ENCODE measurements around the gene NXNL1. TPM values are rescaled to one million over a fixed set of nuclear protein-coding genes. Genes with fewer than 3 reads are reported as not detected.

NXNL1 gene
- total RNA-seq, 1 donor from 2014 or later: not detected

DNA sequence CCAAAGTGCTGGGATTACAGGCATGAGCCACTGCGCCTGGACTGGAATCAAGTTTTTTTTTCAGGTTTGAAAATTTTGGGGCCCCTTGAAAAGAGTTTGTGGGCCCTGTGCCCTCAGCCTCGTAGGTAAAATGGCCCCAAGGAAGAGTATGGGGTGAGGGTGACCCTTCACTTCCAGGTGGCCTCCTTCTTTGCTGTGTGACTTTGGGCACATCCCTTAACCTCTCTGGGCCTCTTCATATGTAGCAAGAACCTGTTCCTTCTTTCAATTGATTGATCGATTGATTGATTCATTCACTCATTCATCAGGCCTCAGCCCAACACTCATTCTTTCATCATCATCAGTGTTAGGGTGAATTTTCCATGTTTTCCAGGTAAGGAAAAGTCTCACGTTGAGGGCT lies 8.9 kb downstream of the NXNL1 start:
- H3K4me1 Mint-ChIP-seq (ENCODE audit: low read depth): peaks cover 7% of the 10 kb centered on the region
- no peaks in the 10 kb centered on the region for H3K9me3 Mint-ChIP-seq (ENCODE audit: low read depth)
- no peaks in the 10 kb centered on the region for H3K36me3 Mint-ChIP-seq (ENCODE audit: low read depth)
- no peak for DNase-seq (ENCODE audit: low spot score)
- TF ChIP-seq, protein P1, sequence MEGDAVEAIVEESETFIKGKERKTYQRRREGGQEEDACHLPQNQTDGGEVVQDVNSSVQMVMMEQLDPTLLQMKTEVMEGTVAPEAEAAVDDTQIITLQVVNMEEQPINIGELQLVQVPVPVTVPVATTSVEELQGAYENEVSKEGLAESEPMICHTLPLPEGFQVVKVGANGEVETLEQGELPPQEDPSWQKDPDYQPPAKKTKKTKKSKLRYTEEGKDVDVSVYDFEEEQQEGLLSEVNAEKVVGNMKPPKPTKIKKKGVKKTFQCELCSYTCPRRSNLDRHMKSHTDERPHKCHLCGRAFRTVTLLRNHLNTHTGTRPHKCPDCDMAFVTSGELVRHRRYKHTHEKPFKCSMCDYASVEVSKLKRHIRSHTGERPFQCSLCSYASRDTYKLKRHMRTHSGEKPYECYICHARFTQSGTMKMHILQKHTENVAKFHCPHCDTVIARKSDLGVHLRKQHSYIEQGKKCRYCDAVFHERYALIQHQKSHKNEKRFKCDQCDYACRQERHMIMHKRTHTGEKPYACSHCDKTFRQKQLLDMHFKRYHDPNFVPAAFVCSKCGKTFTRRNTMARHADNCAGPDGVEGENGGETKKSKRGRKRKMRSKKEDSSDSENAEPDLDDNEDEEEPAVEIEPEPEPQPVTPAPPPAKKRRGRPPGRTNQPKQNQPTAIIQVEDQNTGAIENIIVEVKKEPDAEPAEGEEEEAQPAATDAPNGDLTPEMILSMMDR (IDR thresholded peaks at IDR 0.05): no peak
- no peak overlapping the region for H3K27ac Mint-ChIP-seq (ENCODE audit: unreplicated experiment)
- no peak overlapping the region for H3K4me3 Mint-ChIP-seq (ENCODE audit: unreplicated experiment)
- peaks cover 32% of the 10 kb centered on the region for H3K27me3 Mint-ChIP-seq (ENCODE audit: low read depth)

DNA sequence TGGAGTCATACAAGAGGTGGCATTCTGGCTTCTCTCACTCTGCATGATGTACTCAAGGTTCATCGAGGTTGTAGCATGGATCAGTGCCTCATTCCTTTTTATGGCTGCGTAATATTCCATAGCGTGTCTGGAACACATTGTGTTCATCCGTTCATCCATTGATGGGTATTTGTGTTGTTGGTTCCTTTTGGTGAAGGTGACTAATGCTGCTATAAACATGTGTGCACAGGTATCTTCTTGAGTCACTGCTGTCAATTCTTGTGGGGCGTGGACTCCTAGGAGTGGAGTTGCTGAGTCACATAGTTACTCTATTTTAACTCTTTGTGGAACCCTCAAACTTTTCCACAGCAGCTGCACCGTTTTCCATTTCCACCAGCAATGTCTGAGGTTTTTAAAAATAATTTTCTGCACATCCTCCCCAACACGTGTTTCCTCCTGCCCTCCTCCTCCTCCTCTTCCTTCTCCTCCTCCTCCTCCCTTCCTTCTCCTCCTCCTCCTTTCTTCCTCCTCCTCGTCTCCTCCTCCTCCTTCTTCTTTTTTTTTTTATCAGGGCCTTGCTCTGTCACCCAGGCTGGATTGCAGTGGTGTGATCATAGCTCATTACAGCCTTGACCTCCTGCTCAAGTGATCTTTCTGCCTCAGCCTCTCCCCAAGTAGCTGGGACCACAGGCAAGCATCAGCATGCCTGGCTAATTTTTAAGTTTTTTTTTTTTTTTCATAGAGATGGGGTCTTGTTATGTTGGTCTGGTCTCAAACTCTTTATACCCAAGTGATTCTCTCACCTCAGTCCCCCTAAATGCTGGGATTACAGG lies 10.3 kb downstream of the NXNL1 start:
- TF ChIP-seq, protein P1 (IDR thresholded peaks at IDR 0.05): no peak
- Mint-ChIP-seq H3K36me3 (ENCODE audit: low read depth) (no peaks in the 10 kb centered on the region), H3K9me3 (ENCODE audit: low read depth) (no peaks in the 10 kb centered on the region), H3K27ac (ENCODE audit: unreplicated experiment) (no peak overlapping the region), H3K4me3 (ENCODE audit: unreplicated experiment) (no peak overlapping the region), H3K4me1 (ENCODE audit: low read depth) (peaks cover 7% of the 10 kb centered on the region), H3K27me3 (ENCODE audit: low read depth) (peaks cover 29% of the 10 kb centered on the region)
- DNase-seq (ENCODE audit: low spot score): no peak

DNA sequence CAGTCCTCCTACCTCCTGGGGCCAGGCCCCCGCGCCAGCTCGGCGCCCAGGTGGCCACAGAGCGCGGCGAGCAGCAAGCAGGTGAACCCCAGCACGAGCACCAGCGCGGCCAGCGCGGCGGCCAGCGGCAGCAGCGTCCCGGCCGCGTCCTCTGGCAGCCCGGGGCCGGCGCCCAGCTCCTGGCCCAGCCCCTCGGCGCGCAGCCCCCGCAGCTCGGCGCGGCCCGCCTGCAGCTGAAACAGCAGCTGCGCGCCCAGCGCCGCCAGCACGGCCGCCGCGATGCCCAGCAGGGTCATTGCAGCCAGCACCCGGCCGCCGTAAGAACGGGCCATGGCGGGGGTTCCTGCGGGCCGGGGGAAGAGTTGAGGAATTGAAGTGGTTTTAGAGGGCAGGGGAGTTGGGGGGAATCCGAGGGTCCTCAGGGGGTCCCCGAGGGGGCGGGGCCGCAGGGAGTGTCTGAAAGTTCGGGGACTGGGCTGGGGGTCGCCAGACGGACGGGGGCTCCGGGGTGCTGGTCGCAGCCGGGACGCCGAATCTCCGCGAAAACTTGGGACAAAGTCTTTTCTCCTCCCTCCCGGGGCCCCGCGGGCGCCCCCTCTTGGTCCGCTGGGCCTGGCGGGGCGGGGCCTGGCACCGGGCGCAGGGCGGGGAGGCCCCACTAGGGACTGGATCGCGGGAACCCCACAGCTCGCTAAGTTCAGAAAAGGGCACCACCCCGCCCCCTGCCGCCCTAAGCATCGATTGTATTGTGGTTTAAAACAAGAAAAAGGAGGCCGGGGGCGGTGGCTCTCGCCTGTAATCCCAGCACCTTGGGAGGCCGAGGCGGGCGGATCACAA lies 12.4 kb downstream of the NXNL1 start, which contains the start of gene TMEM221:
Gene TMEM221 (minus strand): TSS at position 538 of the 837 bp plus-strand sequence. CDS start 206 bp downstream, at position 332.
- H3K4me1 Mint-ChIP-seq (ENCODE audit: low read depth): peaks cover 5% of the 10 kb centered on the region
- no peak for DNase-seq (ENCODE audit: low spot score)
- H3K9me3 Mint-ChIP-seq (ENCODE audit: low read depth): no peaks in the 10 kb centered on the region
- H3K4me3 Mint-ChIP-seq (ENCODE audit: unreplicated experiment): peak within 1 kb of the TSS; percentile 64
- H3K27me3 Mint-ChIP-seq (ENCODE audit: low read depth): peaks cover 17% of the 10 kb centered on the region
- TF ChIP-seq, protein P1 (IDR thresholded peaks at IDR 0.05): peak; percentile 82
- H3K36me3 Mint-ChIP-seq (ENCODE audit: low read depth): no peaks in the 10 kb centered on the region
- no peak within 1 kb of the TSS for H3K27ac Mint-ChIP-seq (ENCODE audit: unreplicated experiment)

DNA sequence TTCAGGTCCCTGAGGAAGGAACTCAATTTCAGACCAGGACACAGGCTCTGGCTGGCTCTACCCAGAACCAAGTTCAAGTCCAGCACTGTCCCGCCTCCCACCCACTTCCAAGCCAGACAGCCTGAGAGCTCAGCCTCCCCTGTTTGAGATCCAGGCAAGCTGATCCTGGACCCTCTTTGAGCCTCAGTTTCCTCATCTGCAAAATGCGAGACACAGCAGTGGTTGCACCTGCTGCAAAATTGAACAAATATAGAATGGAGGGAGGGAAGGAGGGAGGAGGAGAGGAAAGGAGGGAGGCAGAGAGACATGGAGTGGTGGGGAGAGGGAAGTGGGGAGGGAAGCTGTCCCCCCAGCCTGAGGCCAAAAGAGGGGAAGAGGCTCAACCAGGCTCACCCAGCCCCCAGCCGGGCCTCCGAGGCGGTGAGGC lies 13.0 kb downstream of the NXNL1 start:
- Mint-ChIP-seq H3K36me3 (ENCODE audit: low read depth) (no peaks in the 10 kb centered on the region), H3K4me1 (ENCODE audit: low read depth) (peaks cover 4% of the 10 kb centered on the region), H3K9me3 (ENCODE audit: low read depth) (no peaks in the 10 kb centered on the region), H3K27ac (ENCODE audit: unreplicated experiment) (no peak overlapping the region), H3K27me3 (ENCODE audit: low read depth) (peaks cover 16% of the 10 kb centered on the region), H3K4me3 (ENCODE audit: unreplicated experiment) (peak overlapping the region; percentile 44)
- TF ChIP-seq, protein P1 (IDR thresholded peaks at IDR 0.05): no peak
- no peak for DNase-seq (ENCODE audit: low spot score)

DNA sequence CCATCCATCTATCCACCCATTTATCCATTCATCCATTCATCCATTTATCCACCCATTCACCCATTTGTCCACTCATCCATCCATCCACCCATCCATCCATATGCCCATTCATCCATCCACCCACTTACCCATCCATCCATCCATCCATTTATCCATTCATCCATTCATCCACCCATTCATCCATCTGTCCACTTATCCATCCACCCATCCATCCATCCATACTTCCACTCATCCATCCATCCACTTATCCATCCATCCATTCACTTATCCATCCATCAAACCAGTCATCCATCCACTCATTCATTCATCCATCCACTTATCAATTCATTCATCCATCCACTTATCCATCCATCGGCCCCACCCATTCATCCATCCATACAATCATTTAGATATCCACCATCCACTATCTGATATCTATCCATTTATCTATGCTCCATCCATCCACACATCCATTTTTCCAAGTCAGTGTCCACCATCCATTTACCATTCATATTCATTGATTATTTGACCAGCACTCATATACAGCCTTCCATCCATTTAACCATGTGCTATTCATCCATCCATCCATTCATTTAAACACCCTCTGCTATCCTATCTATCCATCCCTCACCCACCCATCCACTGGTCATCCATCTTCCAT lies 15.1 kb downstream of the NXNL1 start:
- Mint-ChIP-seq H3K36me3 (ENCODE audit: low read depth) (no peaks in the 10 kb centered on the region), H3K27me3 (ENCODE audit: low read depth) (peaks cover 13% of the 10 kb centered on the region), H3K4me3 (ENCODE audit: unreplicated experiment) (no peak overlapping the region), H3K4me1 (ENCODE audit: low read depth) (peaks cover 4% of the 10 kb centered on the region), H3K9me3 (ENCODE audit: low read depth) (peaks cover 5% of the 10 kb centered on the region), H3K27ac (ENCODE audit: unreplicated experiment) (no peak overlapping the region)
- TF ChIP-seq, protein P1 (IDR thresholded peaks at IDR 0.05): no peak
- no peak for DNase-seq (ENCODE audit: low spot score)
